RWPE2 (cell line): ENCODE results near the gene B3GAT1.
"Not testable (repeated sequence)": the region's sequence is repeated elsewhere in the genome, so short reads cannot be mapped to it uniquely, and the experiment has no call there.

Experiments used
- ATAC-seq: fragments of 200-7000 bp; cut with Tn5 transposase; 3 replicates; pipeline ENCODE4 v1.9.1; 2021; ENCODE audit warnings: low read depth
- DNase-seq: peaks from one replicate; pipeline ENCODE4 v3.0.0-alpha.2; 2020; ENCODE audit warnings: low spot score
- H3K27ac ChIP-seq: fragments of 450-650 bp; 2 replicates; pipeline ENCODE4 v1.5.1; 2017; ENCODE audit warnings: mild to moderate bottlenecking; ENCODE audit not compliant: poor library complexity, severe bottlenecking
- H3K27me3 ChIP-seq: fragments of 250-450 bp; sonication (Bioruptor Pico); 2 replicates; pipeline ENCODE4 v1.5.1; 2021; ENCODE audit warnings: mild to moderate bottlenecking, moderate library complexity; ENCODE audit not compliant: insufficient read depth, poor library complexity, severe bottlenecking
- H3K36me3 ChIP-seq: fragments of 250-450 bp; sonication (Bioruptor Pico); 2 replicates; pipeline ENCODE4 v1.5.1; 2020; ENCODE audit warnings: low read depth, mild to moderate bottlenecking, moderate library complexity
- H3K4me1 ChIP-seq: fragments of 250-450 bp; sonication (Bioruptor Pico); 2 replicates; pipeline ENCODE4 v1.5.1; 2021; ENCODE audit warnings: mild to moderate bottlenecking, moderate library complexity; ENCODE audit not compliant: insufficient read depth, poor library complexity, severe bottlenecking
- H3K4me3 ChIP-seq: fragments of 250-450 bp; sonication (Bioruptor Pico); 2 replicates; pipeline ENCODE4 v1.5.1; 2021; ENCODE audit warnings: mild to moderate bottlenecking, moderate library complexity; ENCODE audit not compliant: severe bottlenecking
- H3K9me3 ChIP-seq: fragments of 250-450 bp; sonication (Bioruptor Pico); 2 replicates; pipeline ENCODE4 v1.5.1; 2021; ENCODE audit warnings: mild to moderate bottlenecking, moderate library complexity; ENCODE audit not compliant: severe bottlenecking
- TF ChIP-seq, protein P1 (sequence below): fragments of 450-650 bp; IDR thresholded peaks from one replicate; pipeline ENCODE4 v1.5.1; 2017; ENCODE audit warnings: mild to moderate bottlenecking, moderate library complexity; ENCODE audit not compliant: poor library complexity, severe bottlenecking

Gene B3GAT1

DNA sequence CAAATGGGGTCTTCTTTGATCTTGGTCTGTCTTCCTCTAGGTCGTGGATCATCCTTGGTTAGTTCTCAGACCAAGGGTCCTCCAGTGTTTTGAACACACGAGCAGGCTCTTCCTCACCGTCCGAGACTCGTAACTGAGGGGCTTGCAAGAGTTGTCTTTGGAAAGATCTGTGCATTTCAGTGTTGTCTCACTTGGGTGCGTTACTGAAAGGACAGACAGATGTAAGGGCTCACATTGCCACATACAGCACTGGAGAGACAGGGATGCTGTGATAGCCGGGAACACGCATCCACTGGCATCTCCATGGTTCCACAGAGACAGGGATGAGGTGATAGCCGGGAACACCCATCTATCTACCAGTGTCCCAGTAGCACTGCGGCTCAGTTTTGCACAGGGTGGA, 64.6 kb downstream of the B3GAT1 start:
- no peak overlapping the region for H3K4me3 ChIP-seq
- DNase-seq (no peak), ATAC-seq (no peak)
- no peaks in the 10 kb centered on the region for H3K4me1 ChIP-seq
- H3K27ac ChIP-seq, result no peak overlapping the region
- no peaks in the 10 kb centered on the region for H3K36me3 ChIP-seq
- H3K27me3 ChIP-seq, result no peaks in the 10 kb centered on the region
- TF ChIP-seq, protein P1, sequence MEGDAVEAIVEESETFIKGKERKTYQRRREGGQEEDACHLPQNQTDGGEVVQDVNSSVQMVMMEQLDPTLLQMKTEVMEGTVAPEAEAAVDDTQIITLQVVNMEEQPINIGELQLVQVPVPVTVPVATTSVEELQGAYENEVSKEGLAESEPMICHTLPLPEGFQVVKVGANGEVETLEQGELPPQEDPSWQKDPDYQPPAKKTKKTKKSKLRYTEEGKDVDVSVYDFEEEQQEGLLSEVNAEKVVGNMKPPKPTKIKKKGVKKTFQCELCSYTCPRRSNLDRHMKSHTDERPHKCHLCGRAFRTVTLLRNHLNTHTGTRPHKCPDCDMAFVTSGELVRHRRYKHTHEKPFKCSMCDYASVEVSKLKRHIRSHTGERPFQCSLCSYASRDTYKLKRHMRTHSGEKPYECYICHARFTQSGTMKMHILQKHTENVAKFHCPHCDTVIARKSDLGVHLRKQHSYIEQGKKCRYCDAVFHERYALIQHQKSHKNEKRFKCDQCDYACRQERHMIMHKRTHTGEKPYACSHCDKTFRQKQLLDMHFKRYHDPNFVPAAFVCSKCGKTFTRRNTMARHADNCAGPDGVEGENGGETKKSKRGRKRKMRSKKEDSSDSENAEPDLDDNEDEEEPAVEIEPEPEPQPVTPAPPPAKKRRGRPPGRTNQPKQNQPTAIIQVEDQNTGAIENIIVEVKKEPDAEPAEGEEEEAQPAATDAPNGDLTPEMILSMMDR, result no peak
- H3K9me3 ChIP-seq, result no peaks in the 10 kb centered on the region

DNA sequence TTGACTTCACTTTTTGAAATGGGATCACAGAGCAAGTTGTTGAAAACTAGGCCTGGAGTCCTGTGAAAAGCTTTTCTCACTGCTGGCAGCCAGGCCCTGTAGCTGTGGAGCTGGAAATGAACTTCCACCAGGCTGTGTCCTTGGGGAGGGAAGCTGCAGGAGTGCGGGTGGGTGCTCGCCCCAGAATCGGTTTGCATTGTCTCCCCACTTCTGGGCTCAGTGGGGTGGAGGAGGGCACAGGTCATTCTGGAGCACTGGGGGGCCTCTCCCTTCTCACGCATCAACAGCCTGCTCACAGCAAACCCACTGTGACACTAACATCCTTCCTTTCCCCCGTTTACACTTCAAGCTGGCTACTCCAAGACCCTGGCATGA, 65.1 kb downstream of the B3GAT1 start:
- Histone ChIP-seq H3K27ac (no peak overlapping the region), H3K27me3 (no peaks in the 10 kb centered on the region), H3K36me3 (no peaks in the 10 kb centered on the region), H3K4me3 (no peak overlapping the region), H3K4me1 (no peaks in the 10 kb centered on the region), H3K9me3 (no peaks in the 10 kb centered on the region)
- DNase-seq, result no peak
- no peak for ATAC-seq
- TF ChIP-seq, protein P1, result no peak

DNA sequence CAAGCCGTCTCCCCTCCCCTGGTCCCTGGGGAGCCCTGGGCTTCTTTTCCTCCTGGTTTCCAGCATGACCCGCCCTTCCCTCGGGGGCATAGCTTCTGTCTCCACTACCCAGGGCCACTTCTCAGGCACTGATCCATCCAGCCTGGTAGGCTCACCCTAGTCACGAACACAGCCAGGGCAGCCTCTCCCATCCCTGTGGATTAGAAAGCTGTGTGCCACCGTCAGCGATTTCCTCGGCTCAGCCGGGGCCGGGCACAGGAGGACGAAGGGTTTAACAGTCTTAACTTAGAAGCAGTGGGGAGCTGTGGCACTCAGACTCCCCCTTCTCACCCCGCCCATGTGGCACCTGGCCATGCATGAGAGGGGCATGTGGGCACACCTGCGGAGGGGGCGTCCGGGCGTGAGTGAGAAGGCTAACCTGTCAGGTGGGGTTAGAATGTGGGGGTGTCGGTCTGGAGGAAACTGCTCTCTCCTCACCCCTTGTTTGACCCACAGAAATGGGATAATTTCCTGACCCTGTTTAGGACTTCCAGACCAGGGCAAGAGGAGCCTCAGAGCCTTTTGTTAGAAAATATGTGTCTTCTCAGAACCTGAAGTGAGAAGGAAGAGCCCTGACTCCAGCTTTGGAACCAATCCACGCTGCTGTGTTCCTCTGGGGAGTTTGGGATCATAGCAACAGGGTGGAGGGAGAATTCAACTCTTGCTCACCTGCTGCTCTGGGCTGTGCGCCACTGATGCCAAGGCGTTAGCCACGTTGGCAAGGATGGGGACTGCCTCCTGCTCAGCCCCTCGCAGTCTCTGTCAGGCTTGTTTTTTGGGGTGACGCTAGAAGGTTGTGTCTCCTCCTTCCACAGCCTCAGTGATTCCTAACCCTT, 65.7 kb downstream of the B3GAT1 start:
- no peak overlapping the region for H3K4me3 ChIP-seq
- no peaks in the 10 kb centered on the region for H3K36me3 ChIP-seq
- H3K9me3 ChIP-seq, result no peaks in the 10 kb centered on the region
- H3K27ac ChIP-seq, result no peak overlapping the region
- ATAC-seq (no peak), DNase-seq (no peak)
- TF ChIP-seq, protein P1, result no peak
- H3K4me1 ChIP-seq, result no peaks in the 10 kb centered on the region
- no peaks in the 10 kb centered on the region for H3K27me3 ChIP-seq

DNA sequence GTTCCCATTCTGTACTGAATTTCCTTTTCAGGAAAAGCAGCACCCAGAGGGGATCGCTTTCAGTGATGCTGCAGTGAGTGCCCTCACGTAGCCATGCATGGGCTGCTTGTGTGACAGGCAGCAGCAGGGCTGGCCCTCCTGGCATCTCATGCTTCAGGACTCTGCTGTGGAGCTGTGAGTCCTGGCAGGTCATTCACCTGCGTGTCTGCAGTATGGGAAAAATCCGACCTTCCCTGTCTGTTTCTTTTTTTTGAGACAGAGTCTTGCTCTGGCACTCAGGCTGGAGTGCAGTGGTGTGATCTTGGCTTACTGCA, 66.8 kb downstream of the B3GAT1 start:
- Histone ChIP-seq H3K4me3 (no peak overlapping the region), H3K27me3 (no peaks in the 10 kb centered on the region), H3K4me1 (no peaks in the 10 kb centered on the region), H3K27ac (no peak overlapping the region), H3K9me3 (no peaks in the 10 kb centered on the region), H3K36me3 (no peaks in the 10 kb centered on the region)
- TF ChIP-seq, protein P1, result no peak
- DNase-seq (no peak), ATAC-seq (no peak)

DNA sequence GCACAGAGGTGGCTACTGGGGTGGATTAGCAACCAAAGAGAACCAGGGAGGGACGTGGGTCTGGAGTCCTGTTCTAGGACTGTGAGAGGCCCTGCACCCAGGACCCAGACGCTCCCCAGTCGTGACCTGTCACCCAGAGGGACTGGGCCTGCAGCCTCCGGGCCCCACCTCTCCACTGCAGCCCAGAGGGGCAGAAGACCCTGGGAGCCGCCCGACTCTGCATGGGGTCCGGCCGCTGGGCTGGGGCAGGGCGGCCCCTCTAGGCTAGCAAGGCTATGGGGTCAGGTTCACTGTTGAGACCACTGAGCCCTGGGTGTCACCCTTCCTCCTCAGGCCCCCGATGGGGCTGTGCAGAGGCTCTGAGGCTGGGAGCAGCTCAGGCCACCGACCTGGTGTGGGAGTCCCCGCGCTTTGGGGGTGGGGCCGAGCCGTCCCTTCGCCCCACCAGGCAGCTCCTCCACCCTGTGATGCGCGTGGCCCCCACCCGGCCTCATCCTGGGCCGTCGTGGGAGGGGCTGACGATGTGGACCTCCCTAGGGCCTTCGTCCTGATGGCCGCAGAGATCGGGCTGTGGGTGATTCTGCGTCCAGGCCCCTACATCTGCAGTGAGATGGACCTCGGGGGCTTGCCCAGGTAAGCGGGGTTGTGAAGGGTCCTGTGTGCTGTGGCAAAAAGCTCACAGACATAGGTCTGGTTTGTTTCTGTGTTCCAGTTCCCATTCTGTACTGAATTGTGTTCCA, 67.4 kb downstream of the B3GAT1 start:
- not testable (repeated sequence) for H3K4me1 ChIP-seq, H3K4me3 ChIP-seq, H3K9me3 ChIP-seq, ATAC-seq, H3K27me3 ChIP-seq, DNase-seq, H3K27ac ChIP-seq, H3K36me3 ChIP-seq
